CD4-positive, alpha-beta T cell (primary cell): Measurements from ENCODE around the gene TUBB2B. TPM values are rescaled to one million over a fixed set of nuclear protein-coding genes. Genes with fewer than 3 reads are reported as not detected.

Source experiments
- ATAC-seq: fragments of 200-7000 bp; cut with Tn5 transposase; one replicate; pipeline ENCODE4 v1.10.0; 2022; ENCODE audit warnings: mild to moderate bottlenecking; ENCODE audit not compliant: poor library complexity
- CTCF ChIA-PET: fragments of 350-600 bp; sonication (Branson Sonifier 250); formaldehyde crosslinking; loops from one replicate; lab custom pipeline; 2021; ENCODE audit warnings: antibody characterized with exemption, inconsistent platforms; lab: Charles Lee
- POLR2A ChIA-PET: fragments of 350-600 bp; sonication (Branson Sonifier 250); formaldehyde crosslinking; loops from one replicate; lab custom pipeline; 2021; ENCODE audit warnings: antibody characterized with exemption, inconsistent platforms; lab: Charles Lee
- DNase-seq, 14 experiments: peaks; one replicate each; pipeline ENCODE4 v3.0.0-alpha.2; 2013 to 2020; ENCODE audit warnings: mixed read lengths in 2 of 14
- H3K27ac ChIP-seq, 2 donors: one replicate each; pipeline versions ENCODE4 v1.5.1 to v1.7.0; 2013; ENCODE audit warnings: low read length in 2 of 2, low read depth in 1 of 2, mild to moderate bottlenecking in 1 of 2
- H3K27me3 ChIP-seq, 2 experiments: 1 replicate in 1 of 2; 2 replicates in 1 of 2; pipeline versions ENCODE4 v1.6.1 to v1.7.0; 2013; ENCODE audit warnings: low read length in 2 of 2, control low read depth in 1 of 2, mild to moderate bottlenecking in 1 of 2, moderate library complexity in 1 of 2; ENCODE audit not compliant: insufficient read depth in 2 of 2, control insufficient read depth in 1 of 2
- H3K36me3 ChIP-seq: one replicate; pipeline ENCODE4 v1.6.1; 2013; ENCODE audit warnings: low read length, control low read depth; ENCODE audit not compliant: insufficient read depth
- H3K4me1 ChIP-seq: one replicate; pipeline ENCODE4 v1.6.1; 2013; ENCODE audit warnings: low read length, control low read depth; ENCODE audit not compliant: insufficient read depth
- H3K4me3 ChIP-seq: one replicate; pipeline ENCODE4 v1.5.1; 2013; ENCODE audit warnings: mild to moderate bottlenecking, low read length, moderate library complexity
- H3K9me3 ChIP-seq, 2 experiments: 1 replicate in 1 of 2; 2 replicates in 1 of 2; pipeline versions ENCODE4 v1.6.1 to v1.7.0; 2013; ENCODE audit warnings: low read length in 2 of 2, mild to moderate bottlenecking in 2 of 2, control low read depth in 1 of 2, moderate library complexity in 1 of 2; ENCODE audit not compliant: control insufficient read depth in 1 of 2, insufficient read depth in 1 of 2
- H3K27ac Mint-ChIP-seq: one replicate; pipeline ENCODE4 v1.8.0; 2020; ENCODE audit warnings: mixed read lengths
- H3K27me3 Mint-ChIP-seq: one replicate; pipeline ENCODE4 v1.8.0; 2021; ENCODE audit warnings: mixed read lengths
- H3K36me3 Mint-ChIP-seq: one replicate; pipeline ENCODE4 v1.8.0; 2021; ENCODE audit warnings: low read depth, mixed read lengths
- H3K4me1 Mint-ChIP-seq: one replicate; pipeline ENCODE4 v1.8.0; 2021; ENCODE audit warnings: low read depth, mixed read lengths
- H3K4me3 Mint-ChIP-seq: one replicate; pipeline ENCODE4 v1.8.0; 2020; ENCODE audit warnings: mild to moderate bottlenecking, mixed read lengths
- H3K9me3 Mint-ChIP-seq: one replicate; pipeline ENCODE4 v1.8.0; 2020; ENCODE audit warnings: mixed read lengths
- intact Hi-C, 2 experiments: fragments of 100-400 bp; cut with DNase I in 1 of 2; cut with micrococcal nuclease in 1 of 2; formaldehyde crosslinking; loops; one replicate each; pipeline versions ENCODE4 v1.15.1 to v1.9.0; 2023 to 2025; cut with DNase I, micrococcal nuclease
- total RNA-seq, 174 experiments: library from RNA in 2 of 174; stranded (reverse) in 2 of 174; gene quantifications; one replicate each; pipeline ENCODE4 v1.2.3 and lab custom pipeline; 2021 to 2026
- TF ChIP-seq, protein P1 (sequence below): fragments of 200-600 bp; IDR thresholded peaks from one replicate; pipeline ENCODE4 v1.8.0; 2022; ENCODE audit warnings: antibody characterized with exemption, mild to moderate bottlenecking

TUBB2B gene
- total RNA-seq, 2 experiments from 2014 or later, result not detected

DNA sequence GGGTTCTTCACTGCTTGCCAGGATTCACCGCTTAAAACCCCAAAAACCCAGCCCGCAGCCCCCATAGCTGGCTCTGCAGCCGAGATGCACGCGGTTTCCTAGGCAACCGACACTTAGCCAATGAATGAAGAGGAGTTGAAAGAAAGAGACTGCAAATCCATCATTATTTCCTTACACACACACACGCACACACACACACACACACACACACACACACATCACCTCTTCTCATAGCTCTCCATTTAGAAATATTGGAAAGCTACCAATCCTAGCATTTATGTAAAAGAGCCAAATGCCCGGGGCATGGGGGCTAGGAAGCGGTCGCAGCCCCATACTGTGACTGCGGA is 3.4 kb upstream of the TUBB2B start:
- H3K36me3 ChIP-seq, result no peaks in the 10 kb centered on the region
- H3K27me3 Mint-ChIP-seq, result peaks cover 92% of the 10 kb centered on the region
- CTCF ChIA-PET, result interaction anchor here (0.9 to 2.2 kb wide), 3 partner anchors 21 to 74 kb away, joined by 3 to 7 read pairs (median 4); partner anchors contain the start of gene TUBB2A
- H3K4me3 Mint-ChIP-seq, result peak overlapping the region; percentile 38
- intact Hi-C loops, result loop anchor here in 1 of 2 experiments (2.0 kb wide), 1 partner anchor 20 kb away; no protein-coding TSS in a partner anchor
- no peak overlapping the region for H3K27ac Mint-ChIP-seq
- peaks cover 82 to 84% of the 10 kb centered on the region in 2 experiments for H3K27me3 ChIP-seq
- H3K4me3 ChIP-seq, result no peak overlapping the region
- H3K36me3 Mint-ChIP-seq, result no peaks in the 10 kb centered on the region
- H3K9me3 Mint-ChIP-seq, result no peaks in the 10 kb centered on the region
- TF ChIP-seq, protein P1, sequence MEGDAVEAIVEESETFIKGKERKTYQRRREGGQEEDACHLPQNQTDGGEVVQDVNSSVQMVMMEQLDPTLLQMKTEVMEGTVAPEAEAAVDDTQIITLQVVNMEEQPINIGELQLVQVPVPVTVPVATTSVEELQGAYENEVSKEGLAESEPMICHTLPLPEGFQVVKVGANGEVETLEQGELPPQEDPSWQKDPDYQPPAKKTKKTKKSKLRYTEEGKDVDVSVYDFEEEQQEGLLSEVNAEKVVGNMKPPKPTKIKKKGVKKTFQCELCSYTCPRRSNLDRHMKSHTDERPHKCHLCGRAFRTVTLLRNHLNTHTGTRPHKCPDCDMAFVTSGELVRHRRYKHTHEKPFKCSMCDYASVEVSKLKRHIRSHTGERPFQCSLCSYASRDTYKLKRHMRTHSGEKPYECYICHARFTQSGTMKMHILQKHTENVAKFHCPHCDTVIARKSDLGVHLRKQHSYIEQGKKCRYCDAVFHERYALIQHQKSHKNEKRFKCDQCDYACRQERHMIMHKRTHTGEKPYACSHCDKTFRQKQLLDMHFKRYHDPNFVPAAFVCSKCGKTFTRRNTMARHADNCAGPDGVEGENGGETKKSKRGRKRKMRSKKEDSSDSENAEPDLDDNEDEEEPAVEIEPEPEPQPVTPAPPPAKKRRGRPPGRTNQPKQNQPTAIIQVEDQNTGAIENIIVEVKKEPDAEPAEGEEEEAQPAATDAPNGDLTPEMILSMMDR, result no peak
- peaks cover 0 to 43% of the 10 kb centered on the region in 2 experiments for H3K9me3 ChIP-seq
- no peak overlapping the region for H3K27ac ChIP-seq
- POLR2A ChIA-PET, result interaction anchor here (1.1 kb wide), 1 partner anchor 10 kb away, joined by 3 read pairs; no protein-coding TSS in a partner anchor
- ATAC-seq (no peak), DNase-seq (peak in 1 of 14 experiments; percentile 20)
- peaks cover 55% of the 10 kb centered on the region for H3K4me1 ChIP-seq
- H3K4me1 Mint-ChIP-seq, result peaks cover 57% of the 10 kb centered on the region

DNA sequence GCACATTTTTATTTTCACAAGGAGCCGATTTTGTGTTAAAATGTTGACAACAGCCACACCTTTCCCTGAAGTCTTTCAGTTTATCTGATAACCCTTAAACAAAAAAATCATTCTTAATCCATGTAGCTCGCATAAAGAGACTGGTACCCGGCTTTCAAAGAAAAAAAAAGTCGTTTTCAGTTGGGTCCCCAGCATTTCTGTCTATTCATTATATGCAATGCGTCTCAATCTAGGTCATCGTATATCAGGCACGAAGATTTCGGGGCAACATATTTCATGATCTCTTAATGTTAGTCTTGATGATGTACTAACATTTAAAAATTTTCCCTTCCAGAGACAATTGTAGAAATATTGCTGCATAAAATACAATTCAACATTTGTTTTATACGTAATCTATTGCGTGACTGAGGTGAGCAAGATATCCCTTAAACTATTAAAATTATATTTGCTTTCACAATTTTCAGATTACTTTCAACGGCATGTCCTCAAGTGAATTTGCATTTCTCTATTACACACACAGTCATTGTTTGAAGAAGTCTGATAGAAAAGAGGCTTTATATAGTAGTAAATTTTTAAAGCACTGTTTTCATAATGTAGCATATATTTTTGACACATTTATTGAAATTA is 2.9 kb upstream of the TUBB2B start:
- CTCF ChIA-PET, result interaction anchor here (0.6 to 2.2 kb wide), 3 partner anchors 21 to 875 kb away, joined by 3 to 7 read pairs (median 4); partner anchors contain the start of gene TUBB2A
- peaks cover 55% of the 10 kb centered on the region for H3K4me1 ChIP-seq
- POLR2A ChIA-PET, result interaction anchor here (1.0 kb wide), 1 partner anchor 21 kb away, joined by 5 read pairs; no protein-coding TSS in a partner anchor
- no peaks in the 10 kb centered on the region for H3K36me3 Mint-ChIP-seq
- H3K9me3 Mint-ChIP-seq, result no peaks in the 10 kb centered on the region
- no peak overlapping the region for H3K4me3 ChIP-seq
- H3K4me1 Mint-ChIP-seq, result peaks cover 57% of the 10 kb centered on the region
- no peaks in the 10 kb centered on the region for H3K36me3 ChIP-seq
- peak overlapping the region; percentile 38 for H3K4me3 Mint-ChIP-seq
- H3K27ac ChIP-seq, result no peak overlapping the region
- peaks cover 82 to 84% of the 10 kb centered on the region in 2 experiments for H3K27me3 ChIP-seq
- ATAC-seq (no peak), DNase-seq (no peak)
- H3K27ac Mint-ChIP-seq, result no peak overlapping the region
- TF ChIP-seq, protein P1, result no peak
- peaks cover 0 to 43% of the 10 kb centered on the region in 2 experiments for H3K9me3 ChIP-seq
- peaks cover 91% of the 10 kb centered on the region for H3K27me3 Mint-ChIP-seq
- intact Hi-C loops, result loop anchor here in 1 of 2 experiments (2.0 kb wide), 1 partner anchor 20 kb away; no protein-coding TSS in a partner anchor

DNA sequence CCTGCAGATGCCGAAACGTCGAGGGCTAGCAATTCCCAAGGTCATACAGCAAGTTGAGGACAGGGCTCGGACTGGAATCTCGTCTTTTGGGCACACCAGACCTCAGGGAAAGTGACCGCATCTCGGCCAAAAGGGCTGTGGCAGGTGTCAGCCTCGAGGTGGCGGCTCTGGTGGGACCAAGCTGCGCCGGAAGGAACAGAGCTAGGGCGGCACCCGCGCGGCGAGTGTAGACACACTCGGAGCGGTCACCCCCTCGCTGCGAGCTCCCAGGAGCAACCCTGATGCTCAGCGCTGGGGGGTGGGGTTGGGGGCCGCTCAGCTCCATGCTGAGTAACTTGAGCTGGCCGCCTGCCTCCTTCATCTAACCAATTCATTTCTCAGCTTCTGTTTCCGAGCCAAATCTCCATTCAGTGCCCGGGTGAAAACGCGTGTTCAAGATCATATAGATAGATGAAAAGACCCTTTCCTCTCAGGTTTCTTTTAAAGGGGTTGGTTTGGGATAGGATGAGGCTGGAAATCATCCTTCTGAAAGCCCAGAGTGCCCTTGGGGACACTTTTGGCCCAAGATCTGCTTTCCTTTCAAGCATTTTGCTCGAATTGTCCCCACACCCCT is 2.2 kb upstream of the TUBB2B start:
- ATAC-seq (peak; percentile 43), DNase-seq (peak in 7 of 14 experiments; percentile 19 to 54 (median 46))
- TF ChIP-seq, protein P1, result no peak
- Mint-ChIP-seq H3K4me3 (peak overlapping the region; percentile 38), H3K4me1 (peaks cover 57% of the 10 kb centered on the region), H3K27me3 (peaks cover 88% of the 10 kb centered on the region), H3K27ac (no peak overlapping the region), H3K9me3 (no peaks in the 10 kb centered on the region), H3K36me3 (no peaks in the 10 kb centered on the region)
- POLR2A ChIA-PET, result interaction anchor here (1.0 kb wide), 1 partner anchor 22 kb away, joined by 5 read pairs; no protein-coding TSS in a partner anchor
- intact Hi-C loops, result loop anchor here in 1 of 2 experiments (2.0 to 5.0 kb wide), 2 partner anchors 21 to 67 kb away; no protein-coding TSS in a partner anchor
- H3K36me3 ChIP-seq, result no peaks in the 10 kb centered on the region
- peaks cover 0 to 43% of the 10 kb centered on the region in 2 experiments for H3K9me3 ChIP-seq
- CTCF ChIA-PET, result interaction anchor here (0.8 to 2.2 kb wide), 3 partner anchors 17 to 72 kb away, joined by 3 to 7 read pairs (median 4); partner anchors contain the start of gene TUBB2A
- H3K27ac ChIP-seq, result no peak overlapping the region
- H3K4me1 ChIP-seq, result peaks cover 55% of the 10 kb centered on the region
- peaks cover 78 to 80% of the 10 kb centered on the region in 2 experiments for H3K27me3 ChIP-seq
- peak overlapping the region; percentile 45 for H3K4me3 ChIP-seq
